ENCODE data around the gene RPP14.

Gene RPP14

DNA sequence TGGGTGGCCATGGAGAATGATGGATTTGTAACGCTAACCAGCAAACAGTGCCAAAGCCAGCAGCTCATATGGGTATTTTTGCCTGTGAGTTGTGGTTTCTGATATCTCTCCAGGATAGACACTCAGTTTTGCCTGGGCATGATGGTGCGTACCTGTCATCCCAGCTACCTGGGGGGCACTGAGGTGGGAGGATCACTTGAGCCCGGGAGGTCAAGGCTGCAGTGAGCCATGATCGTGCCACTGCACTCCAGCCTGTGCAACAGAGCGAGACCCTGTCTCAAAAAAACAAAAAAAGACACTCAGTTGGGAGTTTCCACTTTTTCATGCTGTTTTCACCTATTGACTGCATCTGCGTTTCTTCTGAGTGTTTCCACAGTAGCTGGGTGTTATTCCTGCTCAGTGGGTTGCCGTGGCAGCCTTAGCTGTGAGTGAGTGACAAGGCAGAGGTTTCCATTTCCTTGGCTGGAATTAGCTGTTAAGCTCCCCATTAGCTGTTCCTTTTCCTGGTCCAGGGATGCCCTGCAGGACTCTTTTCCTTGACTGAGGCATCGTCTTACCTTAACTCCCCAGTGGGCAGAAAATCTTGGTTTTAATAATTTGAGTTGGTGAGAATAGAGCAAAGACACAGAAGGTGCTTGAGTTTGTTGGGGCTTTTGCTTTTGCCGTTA, 14.2 kb upstream of the RPP14 start:
- DNase-seq (ENCODE audit: low read depth), result no peak

DNA sequence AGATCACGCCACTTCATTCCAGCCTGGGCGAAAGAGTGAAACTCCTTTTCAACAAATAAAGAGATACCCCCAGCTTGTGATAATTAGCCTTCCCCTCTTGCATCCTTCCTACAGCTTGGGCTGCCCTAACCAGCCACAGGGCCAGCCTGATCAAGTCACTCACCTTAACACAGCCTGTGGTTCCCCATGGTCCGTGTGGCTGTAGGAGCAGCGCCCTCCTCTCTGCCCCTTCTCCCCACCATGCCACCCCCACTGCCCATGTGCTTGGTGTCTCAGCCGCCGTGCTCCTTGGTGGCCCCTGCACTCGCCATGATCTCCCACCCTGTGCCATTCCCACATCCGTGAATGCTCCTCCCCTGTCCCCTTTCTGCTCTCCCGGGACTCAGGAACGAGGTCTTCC, 13.2 kb upstream of the RPP14 start:
- DNase-seq (ENCODE audit: low read depth), result no peak

DNA sequence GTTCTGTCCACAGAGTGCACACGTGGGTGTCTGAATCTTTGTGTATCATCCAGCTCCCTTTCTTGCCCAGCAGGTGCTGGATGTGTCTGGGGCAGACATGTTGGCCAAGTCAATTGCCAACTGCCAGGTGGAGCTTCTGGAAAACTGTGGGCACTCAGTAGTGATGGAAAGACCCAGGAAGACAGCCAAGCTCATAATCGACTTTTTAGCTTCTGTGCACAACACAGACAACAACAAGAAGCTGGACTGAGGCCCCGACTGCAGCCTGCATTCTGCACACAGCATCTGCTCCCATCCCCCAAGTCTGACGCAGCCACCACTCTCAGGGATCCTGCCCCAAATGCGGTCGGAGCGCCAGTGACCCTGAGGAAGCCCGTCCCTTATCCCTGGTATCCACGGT, 12.5 kb upstream of the RPP14 start:
- DNase-seq (ENCODE audit: low read depth), result no peak

GRCh38 chr3:58296269-58296668, 9.8 kb upstream of the RPP14 start:
- no peak for DNase-seq (ENCODE audit: low read depth)

DNA sequence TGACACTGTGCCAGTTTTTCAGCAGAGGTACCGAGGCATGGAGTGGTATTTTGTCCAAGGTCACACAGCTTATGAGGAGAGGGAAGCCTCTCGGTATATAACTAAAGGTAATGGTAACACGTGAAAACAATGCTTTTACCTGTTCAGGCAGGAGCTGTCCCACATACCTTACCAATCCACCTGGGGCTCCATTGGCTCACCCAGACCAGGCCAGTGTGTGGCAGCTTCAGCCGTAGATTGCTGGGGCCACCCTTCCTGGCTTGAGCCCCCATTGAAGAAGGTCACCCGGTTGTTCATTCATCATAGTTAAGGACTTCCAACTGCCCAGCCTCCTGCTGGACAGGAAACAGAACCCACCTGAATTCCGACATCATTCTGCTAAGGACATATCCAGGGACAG, 9.2 kb upstream of the RPP14 start:
- DNase-seq (ENCODE audit: low read depth), result no peak

- DNase-seq (ENCODE audit: low read depth), result no peak
These were observed 7.9 kb upstream of the RPP14 start for GRCh38 chr3:58298190-58298589.

DNA sequence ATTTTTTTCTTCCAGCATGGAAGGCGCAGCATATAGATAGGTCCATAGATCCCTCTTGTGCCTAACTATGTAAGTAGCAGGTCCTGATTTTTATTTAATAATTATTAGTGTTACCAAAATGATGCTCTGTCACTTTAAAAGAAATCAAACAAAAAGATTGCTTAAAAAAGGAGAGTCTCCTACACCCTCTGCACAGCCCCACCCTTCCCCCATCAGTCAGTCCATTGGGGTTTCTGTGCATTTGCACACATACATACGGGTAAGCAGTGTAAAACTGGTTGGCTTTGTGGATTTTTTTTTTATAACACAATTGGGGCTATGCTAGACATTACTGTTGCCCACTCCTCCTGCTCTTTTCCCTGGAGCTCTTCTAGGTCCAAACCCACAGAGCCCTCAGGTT, 7.0 kb upstream of the RPP14 start:
- no peak for DNase-seq (ENCODE audit: low read depth)

DNA sequence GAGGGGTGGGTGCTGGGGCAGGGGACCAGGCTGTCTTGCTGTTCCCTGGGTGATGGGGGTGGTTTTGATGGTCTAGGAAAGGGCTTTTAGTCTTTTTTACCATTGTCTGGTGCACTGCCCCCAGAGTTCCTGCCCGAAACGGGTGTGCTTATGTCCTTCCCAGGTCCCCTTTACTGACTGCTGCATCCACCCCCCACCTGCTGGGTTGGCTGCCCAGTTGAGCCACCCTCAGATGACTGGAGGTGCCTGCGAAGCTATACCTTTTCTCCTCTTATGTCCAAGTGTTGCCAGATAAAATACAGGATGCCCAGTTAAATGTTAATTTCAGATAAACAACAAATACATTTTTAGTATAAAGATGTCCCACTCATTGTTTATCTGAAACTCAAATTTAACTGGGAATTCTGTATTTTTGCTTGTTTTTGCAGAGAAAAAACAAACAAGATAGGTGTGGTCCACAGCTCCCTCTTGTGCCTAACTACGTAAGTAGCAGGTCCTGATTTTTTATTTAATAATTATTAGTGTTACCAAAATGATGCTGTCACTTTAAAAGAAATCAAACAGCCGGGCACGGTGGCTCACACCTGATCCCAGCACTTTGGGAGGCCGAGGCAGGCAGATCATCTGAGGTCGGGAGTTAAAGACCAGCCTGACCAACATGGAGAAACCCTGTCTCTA, 6.1 kb upstream of the RPP14 start:
- DNase-seq (ENCODE audit: low read depth), result no peak

DNA sequence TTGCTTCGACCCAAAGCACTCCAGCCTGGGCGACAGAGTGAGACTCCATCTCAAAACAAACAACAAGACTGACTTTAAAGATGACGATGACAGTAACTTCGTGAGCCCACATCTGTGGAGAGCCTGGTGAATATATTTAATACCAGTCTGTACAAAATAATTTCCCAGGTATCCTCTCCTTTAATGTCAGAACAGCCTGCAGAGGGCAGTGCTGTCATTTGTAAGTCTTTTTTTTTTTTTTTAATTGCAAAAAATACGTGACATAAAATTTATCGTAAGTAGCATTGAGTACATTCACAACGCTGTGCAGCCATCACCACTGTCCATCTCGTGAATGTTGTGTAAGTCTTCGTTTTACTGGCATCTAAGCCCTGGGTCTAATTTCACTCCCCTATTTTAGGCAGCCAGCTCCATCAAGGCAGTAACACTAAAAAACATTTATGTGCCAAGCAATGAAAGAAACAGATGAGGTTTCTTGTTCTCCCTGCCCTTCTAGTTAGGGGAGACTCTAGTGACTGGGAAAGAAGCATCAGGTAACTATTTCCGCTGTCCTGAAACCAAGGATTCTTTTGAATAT, 1.7 kb downstream of the RPP14 start:
- no peak for DNase-seq (ENCODE audit: low read depth)

DNA sequence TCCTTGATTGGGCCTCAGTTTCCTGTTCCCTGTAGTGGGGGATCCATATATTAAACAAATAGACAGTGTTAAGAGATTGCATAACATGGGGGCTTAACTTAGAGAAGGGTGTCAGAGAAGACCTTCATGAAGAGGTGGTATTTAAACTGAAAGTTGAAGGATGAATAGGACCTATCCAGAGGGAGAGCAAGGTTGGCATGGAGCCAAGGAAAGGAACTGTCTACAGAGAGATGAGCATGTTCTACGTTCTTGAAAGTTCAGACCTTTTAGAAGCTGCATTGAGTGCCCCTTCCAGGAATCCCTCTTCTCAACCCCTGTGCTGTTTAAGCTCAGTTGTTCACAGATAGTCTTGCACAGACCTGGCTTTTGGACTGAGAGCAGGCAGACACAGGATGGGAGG, 2.7 kb downstream of the RPP14 start:
- DNase-seq (ENCODE audit: low read depth), result no peak

DNA sequence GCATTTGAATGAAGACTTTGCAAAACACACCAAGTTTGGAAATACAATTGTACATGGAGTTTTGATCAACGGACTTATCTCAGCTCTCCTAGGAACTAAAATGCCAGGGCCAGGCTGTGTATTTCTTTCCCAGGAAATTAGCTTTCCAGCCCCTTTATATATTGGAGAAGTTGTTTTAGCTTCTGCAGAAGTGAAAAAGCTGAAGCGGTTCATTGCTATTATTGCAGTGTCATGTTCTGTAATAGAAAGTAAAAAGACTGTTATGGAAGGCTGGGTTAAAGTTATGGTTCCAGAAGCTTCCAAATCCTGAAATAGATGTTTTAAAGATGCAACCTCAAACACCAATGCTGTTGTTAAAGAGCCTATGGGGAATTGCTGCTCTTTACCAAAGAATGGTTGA, 11.8 kb downstream of the RPP14 start:
- DNase-seq (ENCODE audit: low read depth), result no peak

DNA sequence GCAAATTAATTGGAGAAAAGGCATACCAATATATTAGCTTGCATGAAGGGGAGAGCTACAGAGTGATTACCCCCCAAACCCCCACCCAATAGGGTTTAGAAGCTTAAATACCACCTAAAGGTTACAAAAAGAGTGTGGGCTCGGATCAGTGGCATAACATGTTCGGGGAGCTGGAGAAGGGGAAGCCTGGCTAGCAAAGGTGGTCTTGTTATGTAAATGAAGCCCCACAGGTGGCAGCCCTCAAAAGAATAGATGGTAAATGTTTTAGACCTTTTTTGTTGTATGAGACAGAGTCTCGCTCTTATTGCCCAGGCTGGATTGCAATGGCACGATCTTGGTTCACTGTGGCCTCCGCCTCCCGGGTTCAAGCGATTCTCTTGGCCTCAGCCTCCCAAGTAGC, 15.7 kb downstream of the RPP14 start:
- no peak for DNase-seq (ENCODE audit: low read depth)

DNA sequence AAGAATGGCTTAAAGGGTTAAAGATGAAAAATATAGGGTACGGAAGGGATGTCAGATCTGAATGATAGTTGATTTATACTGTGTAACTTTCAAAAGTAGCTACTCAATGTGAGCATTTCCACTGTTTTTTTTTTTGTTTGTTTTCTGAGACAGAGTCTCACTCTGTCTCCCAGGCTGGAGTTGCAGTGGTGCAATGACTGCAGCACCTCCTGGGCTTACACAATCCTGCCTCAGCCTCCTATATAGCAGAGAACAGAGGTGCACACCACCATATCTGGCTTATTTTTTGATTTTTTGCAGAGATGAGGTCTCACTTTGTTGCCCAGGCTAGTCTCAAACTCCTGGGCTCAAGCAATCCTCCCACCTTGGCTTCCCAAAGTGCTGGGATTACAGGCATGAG, 16.7 kb downstream of the RPP14 start:
- DNase-seq (ENCODE audit: low read depth), result no peak

DNA sequence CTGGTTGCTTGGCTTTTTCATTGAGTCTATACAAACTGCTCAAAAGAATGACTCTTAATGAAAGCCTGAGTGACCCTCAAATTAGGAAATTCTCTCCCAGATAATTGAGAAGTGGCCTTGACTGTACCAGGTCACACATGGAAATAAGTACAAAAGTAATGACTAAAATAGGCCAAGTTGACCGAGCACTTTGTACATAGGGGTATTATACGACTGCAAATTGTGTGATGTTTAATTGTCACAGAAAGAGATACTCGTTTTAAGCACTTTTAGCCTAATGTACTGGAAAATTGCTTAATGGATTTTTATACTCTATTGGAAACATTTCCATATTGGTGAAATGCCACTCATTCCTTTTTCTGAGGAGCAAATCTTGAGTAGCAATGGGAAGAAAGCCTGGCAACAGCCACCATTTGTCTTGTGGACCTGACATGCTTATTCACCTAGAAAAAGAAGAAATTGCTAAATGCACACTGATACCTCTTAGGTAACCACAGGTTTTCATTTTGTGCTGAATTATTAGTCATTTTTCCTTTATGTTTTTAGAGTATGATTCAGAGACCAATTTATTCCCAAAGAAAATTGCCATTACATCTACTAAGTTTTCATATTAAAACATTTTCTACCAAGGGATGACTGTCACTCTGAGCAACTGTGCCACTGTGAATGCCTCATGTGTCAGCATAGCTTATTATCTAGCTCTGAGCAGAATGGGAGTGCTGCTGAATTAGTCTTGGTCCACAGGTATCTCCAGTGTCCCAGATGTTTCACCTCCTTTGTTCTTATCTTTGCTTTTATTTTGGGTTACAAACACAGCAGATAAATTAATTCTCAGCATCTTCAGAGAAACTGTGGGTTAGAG, 17.7 kb downstream of the RPP14 start:
- no peak for DNase-seq (ENCODE audit: low read depth)

GRCh38 chr3:58324391-58325390, 18.6 kb downstream of the RPP14 start:
- DNase-seq (ENCODE audit: low read depth), result no peak

DNA sequence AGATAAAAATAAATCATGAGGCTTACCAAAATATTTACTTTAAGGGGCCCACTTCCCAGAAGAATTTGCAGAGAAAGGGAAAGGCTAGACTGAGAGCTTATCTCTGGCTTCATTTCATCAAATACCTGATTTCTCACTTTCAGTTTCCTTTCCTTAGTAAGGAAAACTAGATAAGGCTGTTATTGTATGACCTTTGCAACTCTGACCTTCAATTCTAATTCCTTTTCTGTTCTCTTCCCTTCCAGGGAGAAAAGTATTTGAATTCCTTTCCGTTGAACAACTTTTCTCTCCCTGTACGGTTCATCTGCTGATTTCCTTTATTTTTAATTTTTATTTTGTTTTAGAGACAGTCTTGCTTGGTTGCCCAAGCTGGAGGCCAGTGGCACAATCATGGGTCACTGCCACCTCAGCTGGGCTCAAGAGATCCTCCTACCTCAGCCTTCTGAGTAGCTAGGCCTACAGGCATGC, 19.5 kb downstream of the RPP14 start:
- DNase-seq (ENCODE audit: low read depth), result no peak

- DNase-seq (ENCODE audit: low read depth), result no peak
These were observed 20.3 kb downstream of the RPP14 start for GRCh38 chr3:58326267-58326900.

DNA sequence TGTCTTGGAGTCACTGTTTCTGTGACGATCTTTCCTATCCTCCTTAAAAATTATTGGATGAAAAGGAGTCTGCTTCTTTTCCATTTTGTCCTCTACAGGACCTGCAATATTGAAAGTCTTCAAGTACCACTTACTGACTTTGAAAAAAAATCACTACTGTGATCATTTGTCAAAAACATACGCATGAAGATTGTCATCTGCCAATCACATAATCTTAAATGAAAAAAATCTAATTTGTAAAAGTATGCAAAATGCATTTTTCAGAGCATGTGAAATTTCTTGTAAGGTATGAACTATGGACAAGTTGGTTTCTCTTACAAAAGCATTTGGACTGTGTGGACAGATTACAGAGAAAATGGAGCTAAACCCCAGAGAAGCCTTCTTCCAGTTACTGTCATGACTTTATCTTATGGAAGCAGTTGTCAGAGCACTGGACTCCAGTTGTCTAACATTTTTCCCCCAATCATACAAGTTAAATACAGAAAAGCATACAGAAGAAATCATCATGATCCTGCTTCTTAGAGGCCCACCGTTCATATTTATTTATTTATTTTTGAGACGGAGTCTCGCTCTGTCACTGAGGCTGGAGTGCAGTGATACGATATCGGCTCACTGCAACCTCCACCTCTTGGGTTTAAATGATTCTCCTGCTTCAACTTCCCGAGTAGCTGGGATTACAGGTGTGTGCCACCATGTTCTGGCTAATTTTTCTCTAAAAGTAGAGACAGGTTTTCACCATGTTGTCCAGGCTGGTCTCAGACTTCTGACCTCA, 23.3 kb downstream of the RPP14 start:
- DNase-seq (ENCODE audit: low read depth), result no peak

GRCh38 chr3:58329922-58330413, 23.9 kb downstream of the RPP14 start:
- no peak for DNase-seq (ENCODE audit: low read depth)

DNA sequence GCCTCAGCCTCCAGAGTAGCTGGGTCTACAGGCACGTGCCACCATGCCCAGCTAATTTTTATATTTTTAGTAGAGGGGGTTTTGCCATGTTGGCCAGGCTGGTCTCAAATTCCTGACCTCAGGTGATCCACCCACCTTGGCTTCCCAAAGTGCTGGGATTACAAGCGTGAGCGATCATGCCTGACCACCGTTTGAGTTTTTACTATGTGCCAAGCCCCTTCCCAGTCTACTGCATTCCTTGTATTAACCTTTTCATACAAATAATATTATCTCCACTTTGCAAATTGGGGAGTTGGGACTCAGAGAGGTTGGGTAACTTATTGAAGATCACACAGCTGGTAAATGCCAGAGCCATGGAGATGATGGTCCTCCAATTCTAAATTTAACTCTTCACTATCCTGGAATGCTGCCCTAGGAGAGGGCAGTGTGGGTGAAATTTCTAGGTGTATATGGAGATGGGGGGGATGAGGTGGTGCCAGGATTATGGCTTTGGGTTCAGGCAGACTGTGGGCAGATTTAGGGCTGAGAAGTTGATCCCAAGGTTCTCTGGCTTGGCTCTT, 25.6 kb downstream of the RPP14 start:
- DNase-seq (ENCODE audit: low read depth), result no peak
